Epidermal melanocyte (primary cell): Measurements from ENCODE around the gene ZBTB16.
A peak's percentile ranks its signal among the peaks of the same experiment; 100 is the strongest.

ENCODE experiments used
- DNase-seq: peaks from one replicate; pipeline ENCODE4 v3.0.0; 2011; ENCODE audit warnings: low spot score; ENCODE audit not compliant: insufficient read length

Gene ZBTB16, protein sequence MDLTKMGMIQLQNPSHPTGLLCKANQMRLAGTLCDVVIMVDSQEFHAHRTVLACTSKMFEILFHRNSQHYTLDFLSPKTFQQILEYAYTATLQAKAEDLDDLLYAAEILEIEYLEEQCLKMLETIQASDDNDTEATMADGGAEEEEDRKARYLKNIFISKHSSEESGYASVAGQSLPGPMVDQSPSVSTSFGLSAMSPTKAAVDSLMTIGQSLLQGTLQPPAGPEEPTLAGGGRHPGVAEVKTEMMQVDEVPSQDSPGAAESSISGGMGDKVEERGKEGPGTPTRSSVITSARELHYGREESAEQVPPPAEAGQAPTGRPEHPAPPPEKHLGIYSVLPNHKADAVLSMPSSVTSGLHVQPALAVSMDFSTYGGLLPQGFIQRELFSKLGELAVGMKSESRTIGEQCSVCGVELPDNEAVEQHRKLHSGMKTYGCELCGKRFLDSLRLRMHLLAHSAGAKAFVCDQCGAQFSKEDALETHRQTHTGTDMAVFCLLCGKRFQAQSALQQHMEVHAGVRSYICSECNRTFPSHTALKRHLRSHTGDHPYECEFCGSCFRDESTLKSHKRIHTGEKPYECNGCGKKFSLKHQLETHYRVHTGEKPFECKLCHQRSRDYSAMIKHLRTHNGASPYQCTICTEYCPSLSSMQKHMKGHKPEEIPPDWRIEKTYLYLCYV

DNA sequence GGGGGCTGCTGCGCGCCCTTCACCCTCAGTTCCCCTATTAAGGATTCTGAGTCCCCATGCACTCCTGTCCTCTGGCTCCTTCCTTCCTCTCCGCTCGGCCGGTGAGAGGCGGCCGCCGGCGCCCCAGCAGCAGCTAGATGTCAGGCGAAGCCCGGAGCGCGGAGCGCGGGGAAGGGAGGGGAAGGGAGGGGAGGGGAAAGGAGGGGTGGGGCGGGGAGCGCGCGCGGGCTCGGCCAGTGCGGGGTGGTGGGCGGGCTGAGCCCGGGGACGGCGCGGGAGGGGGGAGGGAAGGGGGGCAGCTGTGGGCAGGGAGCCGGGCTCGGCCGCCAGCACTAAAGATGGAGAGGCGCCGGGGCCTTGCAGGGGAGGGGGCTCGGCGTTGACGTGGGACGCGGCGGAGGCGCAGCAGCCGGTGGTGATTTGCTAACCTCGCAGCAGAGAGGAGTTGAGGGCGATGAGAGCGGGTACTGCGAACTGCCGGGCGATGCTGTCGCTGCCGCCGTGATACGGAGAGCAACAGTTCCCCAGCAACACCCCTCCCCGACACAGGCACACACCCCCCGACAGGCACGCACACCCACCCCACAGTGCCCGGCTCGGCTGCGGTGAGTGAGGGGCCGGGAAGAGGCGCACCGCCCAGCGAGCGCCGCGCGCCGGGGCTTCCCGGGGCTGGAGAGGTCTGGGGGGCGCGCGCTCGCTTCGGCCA is at the start of gene ZBTB16:
ZBTB16 (plus strand) TSS at position 434 of the 706 bp plus-strand sequence. CDS start 3,590 bp downstream, outside the sequence.
- no peak for DNase-seq

DNA sequence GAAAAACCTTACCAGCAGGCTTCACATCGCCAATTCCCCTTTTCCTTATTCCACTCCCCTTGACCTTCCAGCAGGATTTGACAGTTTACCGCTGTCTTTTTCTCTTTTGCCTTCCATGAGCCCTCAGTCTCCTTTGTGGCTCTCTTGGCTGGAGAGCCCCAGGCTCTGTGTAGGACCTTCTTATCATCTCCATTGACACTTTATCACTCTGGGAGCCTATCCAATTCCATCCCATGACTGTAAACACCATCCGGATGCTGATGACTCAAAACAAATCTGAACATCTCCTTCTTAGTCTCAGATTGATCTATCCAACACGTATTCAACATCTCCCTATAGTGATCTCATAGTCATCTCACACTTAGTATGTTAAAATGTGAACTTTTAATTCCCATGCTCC is 48.6 kb upstream of the ZBTB16 start:
- DNase-seq: no peak

DNA sequence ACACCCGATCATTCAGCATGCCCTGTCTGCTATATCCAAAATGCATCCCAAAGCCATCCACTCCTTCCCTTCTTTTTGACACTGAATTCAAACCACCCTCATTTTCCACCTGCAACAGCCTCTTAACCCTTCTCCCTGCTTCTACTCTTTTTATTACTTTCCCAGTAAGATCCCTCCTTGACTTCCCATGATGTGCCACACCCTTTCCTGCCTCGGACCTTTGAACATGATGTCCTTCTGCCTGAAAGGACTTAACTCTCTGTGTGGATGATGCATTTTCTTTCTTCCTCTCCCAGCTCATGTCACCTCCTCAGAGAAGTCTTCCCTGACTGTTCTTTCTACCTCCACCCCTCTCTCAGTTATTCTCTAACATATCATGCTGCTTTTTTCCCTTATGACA is 48.1 kb upstream of the ZBTB16 start:
- no peak for DNase-seq

DNA sequence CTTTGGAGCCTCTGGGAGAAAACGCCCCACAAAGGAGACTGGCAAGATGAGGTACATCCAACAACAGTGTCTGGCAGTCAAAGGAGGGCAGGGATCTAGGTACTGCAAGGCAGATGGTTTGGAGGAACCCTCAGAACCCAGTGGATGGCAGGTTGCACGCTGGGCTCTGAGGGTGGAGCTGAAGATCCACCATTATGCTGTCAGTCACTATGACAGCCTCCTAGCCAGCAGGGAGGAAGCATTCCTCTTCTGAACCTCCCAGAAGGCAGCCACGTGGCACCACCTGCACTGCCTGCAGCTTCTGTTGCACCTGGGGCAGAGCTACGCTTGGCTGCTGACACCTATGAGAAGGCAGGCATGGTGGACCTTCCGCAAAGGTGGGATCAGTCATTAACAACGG is 44.4 kb upstream of the ZBTB16 start:
- DNase-seq: no peak

DNA sequence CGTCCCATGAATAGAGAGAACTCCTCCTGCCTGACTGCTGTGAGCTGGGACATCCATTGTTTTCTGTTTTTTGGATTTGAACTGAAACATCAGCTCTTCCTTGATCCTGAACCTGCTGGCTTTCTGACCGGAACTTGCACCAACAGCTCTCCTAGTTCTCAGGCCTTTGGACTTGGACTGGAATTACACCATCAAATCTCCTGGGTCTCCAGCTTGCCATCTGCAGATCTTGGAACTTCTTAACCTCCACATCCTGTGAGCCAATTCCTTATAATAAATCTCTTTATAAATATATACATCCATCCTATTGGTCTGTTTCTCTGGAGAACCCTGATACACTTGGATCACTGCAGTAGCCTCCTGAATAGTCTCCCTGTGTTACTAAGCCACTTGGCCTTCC is 42.5 kb upstream of the ZBTB16 start:
- DNase-seq: no peak

DNA sequence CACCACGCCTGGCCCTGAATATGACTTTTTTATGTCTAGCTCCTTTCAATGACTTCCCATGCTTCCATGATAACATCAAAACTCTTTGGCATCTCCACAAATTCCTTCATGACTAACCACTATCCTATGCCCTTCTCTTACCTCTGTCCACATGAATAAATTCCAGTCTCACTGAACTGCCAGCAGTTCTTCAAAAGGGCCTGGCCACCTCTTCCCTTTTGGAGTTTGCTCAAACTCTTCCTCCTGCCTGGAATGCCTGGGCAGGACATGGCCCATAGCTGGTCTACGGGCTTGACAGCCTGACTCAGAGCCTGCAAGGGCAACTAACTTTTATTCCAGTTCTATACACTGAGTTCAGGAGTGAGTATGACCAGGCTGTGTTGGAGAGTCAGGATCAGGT is 41.8 kb upstream of the ZBTB16 start:
- no peak for DNase-seq

DNA sequence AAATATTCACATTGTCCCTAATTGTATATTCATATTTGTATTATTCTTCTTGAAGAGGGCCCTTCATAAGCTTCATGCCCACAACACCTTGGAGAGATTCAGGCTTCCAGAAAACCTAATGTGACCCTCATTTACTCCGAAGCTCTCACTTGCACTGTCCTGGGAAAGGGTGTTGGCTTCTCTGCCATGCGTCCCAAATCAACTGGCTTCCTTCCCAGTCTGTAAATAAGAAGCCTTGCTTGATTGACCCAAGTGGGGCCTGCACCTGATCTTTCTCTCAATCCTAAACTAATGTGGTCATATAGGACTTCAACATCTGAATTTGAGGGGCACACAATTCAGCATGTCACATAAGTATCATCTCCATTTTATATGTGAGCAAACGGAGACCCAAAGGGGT is 40.5 kb upstream of the ZBTB16 start:
- DNase-seq: no peak

DNA sequence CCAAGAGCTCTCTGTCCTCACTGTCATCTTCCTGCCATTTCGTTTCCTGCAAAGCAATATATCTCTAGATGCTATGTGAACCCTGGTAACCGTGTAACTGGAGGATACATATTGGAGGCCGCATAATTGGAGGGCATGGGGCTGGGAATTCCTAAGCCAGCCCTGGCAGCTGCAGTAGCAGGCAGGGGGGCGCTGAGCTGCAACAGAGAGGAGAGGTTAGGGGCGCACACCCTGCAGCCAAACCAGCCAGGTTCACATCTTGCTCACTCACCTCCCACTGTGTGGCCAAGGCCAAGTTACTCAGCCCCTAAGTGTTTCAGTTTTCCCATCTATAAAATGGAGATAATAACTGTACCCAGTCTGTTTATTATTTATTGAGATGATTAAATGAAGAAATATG is 39.9 kb upstream of the ZBTB16 start:
- no peak for DNase-seq

DNA sequence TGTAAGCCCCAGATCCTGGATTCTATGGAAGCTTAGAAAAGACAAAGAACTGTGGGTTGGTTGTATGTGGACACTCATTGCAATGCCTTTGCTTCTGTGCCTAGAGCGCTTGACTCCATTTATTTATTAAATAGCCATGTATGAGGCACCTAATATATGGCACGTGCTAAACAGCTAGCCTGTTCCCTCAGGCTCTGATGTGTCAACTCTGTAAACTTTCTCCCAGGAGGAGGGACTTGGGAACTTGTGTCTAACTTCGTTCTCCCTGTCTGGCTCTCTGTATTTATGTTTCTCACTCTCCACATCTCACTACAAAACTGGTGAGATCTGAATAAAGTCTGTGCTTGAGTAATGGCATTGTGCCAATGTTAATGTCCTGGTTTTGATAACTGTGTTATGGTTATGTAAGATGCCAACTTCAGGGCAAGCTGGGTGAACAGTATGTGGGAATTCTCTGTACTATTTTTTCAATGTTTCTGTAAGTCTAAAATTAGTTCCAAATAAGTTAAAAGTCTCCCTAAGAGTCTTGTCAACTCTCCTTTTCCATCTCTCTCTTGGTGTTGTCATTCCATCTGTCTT is 34.1 kb upstream of the ZBTB16 start:
- no peak for DNase-seq

DNA sequence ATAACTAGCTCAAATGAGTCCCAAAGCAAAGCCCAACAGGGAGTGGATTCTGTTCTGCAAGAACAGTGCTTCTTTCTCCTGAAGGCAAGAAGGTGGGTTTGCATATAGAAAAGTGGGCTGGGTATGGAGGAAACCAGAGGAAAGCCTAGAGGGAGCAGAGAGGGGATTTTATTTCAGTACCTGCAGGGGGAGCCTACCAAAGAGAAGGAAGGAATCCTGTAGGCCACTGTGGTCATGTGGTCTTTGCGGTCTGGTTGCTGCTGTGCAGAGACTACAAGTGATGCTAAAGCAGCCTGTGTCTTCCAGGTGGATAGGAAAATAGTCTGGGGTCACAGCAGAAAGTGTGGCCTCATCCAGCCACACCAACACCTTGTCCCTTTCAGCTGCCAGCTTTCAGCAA is 33.2 kb upstream of the ZBTB16 start:
- no peak for DNase-seq

DNA sequence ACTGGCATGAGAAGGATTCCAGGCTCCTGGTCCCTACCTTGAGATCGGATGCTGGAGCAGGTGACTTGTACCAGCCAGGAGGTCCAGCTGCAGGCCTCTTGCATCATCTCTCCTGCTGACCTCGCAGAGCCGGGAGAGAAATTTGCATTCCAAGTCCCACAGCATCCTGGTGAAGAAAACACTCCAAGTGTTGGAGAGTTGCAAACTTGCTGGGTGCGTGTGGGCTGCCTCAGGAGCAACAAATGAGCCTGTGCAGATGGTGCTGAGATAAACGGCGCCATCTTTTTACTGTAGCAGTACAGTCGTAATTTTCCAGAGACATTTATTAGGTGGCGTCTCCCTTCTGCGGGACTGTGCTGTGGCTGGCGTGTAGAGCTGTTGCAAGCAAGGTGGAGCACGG is 32.1 kb upstream of the ZBTB16 start:
- DNase-seq: no peak

DNA sequence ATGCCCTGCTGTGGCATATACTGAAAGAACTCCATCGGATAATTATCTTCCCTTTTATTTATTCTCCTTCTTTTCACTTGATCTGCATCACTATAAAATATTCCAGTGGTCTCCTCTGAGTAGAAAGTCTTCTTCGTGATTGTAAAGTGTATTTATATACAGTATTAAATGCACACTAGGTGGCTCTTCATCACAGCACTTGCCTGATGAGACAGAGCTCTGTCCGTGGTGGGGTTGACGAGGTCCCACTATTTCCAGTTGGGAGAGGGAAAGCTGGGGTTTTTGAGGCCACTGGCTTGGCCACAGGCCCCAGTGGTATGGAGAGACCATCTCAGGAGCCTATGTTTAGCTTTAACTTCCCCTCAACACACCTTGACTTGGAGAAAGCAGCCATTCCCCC is 31.6 kb upstream of the ZBTB16 start:
- DNase-seq: no peak

DNA sequence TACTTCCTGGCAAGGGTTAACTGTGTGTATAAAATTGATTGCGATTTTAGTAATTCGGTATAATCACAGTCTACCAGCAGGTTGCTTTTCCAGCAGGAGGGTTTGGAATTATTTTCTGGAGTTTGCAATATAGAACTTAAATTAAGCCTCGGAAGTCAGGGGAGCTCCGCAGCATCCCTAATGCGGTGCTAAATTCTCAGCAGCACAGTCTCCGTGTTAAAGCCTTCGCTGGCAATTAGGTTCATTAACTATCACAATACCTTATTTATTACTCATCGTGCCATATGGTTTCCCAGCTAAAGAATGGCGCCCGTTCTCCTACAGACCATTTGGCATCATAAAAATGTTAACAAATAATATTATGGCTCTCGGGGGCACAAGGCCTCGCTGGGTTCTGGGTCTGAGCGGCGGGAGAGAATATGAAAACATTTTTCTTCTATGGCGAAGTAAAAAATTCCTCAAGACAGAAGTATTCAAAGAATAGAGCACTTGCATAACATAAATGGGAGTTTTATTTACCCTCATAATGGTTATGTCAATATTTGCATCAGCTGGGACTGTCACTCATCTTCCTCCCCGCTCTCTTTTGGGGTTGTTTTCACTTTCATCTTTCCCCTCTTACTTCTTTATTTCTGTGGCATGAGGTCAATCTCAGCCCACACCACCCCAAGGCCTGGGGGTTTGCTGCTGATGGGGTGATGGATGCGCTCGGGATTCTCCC is 28.1 kb upstream of the ZBTB16 start:
- DNase-seq: no peak

DNA sequence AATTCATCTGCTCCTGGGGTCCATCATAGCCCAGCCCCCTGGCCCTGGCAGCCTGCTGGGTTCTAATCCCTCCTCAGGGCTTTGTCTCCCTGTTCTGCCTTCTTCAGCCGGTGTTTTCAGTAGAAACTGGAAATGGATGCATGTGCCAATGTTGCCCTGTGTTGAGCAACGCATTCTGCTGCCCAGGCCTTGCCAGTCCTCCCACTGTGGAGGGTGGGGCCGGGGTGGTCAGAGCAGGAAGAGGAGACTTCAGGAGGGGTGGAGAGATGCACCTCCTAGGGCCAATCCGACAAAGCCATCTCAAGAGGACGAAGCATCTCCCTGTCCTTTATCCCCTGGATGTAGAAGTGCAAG is 27.6 kb upstream of the ZBTB16 start:
- no peak for DNase-seq

DNA sequence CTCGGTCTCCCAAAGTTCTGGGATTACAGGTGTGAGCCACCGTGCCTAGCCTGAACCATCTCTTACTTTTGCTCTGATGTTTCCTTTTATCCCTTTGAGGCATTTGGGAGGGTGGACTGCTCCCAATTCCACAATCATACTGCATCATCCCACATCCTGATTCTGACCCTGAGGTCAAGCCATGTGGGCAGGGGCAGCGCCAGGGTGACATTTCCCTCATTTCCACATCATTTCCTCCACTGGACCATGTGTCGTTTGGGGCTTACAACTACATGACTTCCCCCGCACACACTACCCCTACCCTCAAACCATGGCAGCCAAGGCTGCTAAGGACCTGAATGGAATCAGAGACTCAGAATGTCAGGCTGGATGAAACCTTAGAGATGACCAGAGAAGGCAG is 26.4 kb upstream of the ZBTB16 start:
- no peak for DNase-seq

DNA sequence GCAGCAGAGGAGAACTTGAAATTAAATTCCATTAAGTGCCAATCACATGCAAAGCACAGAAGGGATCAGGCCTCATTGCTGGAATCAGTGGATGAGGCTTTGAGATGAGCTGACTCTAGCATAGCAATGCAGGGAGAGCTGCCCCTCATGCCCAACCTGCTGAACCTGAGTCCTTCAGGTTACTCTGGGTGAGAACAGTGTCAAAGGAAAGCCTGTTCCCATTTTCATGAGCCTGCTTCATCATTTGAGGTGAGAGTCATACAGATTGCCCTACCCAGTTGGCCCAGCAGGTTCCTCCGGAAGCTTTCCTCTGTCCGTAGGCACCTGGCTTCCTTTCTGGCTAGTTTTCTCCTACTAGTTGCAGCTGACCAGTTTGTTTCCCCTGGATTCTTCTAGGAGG is 25.9 kb upstream of the ZBTB16 start:
- no peak for DNase-seq

DNA sequence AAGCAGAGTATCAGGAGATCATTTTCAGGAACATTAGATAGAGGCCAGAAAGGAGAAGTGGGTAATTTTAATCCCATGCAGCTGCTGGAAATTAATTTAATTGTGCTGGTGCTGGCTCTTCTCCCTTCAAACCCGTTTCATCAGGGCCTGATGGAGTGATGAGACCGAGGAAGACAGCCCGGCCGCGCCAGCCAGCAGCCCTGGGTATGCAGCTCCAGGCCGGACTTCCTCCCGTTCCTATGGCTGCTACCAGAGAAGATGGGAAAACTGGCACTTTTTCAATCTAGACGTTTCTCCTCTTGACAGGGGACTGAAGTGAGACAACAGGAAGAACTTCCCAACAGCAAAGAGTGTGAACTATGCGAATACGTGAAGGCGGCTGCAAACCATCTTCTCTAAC is 24.6 kb upstream of the ZBTB16 start:
- DNase-seq: no peak

DNA sequence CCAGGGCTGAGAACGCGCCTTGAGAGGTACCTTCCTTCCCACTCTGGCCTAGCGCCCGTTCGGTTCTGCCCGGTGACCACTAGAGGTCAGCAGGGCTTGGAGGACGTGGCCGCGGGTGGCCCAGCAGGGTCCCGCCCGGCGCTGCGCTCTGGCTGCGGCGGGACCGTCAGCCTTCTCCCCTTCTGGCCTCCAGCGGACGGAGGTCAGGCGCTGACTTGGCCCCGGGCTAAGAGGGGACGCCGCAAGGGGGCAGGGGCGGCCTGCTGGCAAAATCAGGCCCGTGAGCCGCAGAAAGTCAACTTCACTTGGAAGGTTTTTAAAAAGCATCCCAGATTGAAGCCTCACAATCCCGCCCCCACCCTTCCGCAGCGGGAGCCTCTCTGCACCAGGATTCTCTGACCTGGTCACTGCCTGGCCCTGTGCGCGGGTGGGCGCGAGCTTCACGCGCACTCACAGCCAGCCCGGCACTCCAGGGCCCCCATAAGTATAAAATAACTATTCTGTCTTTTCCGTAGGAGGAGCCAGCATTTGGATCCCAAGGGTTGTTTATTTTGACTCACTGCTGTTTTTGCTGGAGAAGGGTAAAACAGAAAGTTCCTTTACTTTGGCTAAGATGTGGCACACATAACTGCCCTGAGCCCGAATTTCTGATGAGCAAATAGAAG is 23.2 kb upstream of the ZBTB16 start:
- peak; percentile 42 for DNase-seq

DNA sequence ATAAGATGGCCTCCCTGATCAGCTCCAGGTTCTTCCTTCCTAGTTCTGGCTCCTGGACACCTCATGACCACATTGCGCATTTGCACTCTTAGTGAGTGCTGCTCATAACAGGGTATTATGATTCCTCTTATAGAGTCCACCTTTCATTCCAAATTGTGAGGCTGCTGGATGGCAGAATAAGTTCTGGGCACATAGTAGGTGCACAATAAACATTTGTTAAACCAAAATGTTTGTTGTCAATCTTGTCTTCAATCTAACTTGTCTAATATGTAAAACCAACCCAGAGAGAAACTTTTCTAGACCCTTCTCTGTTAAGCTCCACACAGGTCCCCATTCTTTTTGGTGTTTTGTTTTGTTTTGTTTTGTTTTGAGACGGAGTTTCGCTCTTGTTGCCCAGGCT is 22.6 kb upstream of the ZBTB16 start:
- DNase-seq: no peak

DNA sequence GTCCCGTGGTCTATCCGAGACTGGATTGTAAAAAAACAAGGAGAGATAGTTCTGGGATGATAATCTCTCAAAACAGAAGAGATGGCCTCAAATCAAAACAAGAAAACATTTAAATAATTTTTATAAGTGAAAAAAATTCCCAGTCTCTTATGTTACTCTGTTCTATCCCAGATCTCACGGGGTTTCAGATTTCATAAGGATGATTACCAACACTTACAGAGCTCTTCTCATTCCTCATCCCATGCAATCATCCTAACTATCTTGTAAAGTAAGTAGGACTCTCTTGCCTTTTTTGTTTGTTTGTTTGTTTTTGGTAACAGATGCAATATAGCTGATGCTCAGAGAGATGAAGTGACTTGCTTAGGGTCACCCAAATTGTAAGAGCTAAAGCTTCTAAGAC is 20.0 kb upstream of the ZBTB16 start:
- no peak for DNase-seq

DNA sequence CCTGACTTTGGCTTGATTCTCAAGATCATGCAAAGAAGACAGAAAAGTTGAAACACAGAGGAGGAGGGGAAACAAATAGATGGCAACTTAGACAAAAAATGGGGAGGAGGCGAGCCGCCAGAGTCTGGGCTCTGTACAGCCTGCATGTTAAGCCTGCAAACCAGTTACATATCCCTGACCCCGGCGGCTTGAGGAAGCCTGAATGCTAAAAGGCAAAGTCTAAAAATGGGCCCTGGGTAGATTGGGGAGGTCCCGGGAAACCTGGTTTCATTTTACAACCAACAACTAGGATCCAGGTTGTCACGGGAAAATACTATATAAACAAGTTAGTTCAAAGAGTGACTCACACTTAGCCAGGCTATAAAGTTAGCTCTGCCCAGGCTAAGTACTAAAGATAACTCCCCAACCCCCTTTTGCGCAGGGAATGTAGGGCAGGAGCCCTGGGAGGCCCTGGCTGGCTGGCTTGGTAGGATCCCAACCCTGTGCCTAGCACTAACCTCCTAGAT is 18.8 kb upstream of the ZBTB16 start:
- no peak for DNase-seq
